Measurements from ENCODE around the gene EIF2AK3. TPM values are rescaled to one million over a fixed set of nuclear protein-coding genes. Genes with fewer than 3 reads are reported as not detected.

EIF2AK3 gene
- total and polyA plus RNA-seq, 2 of the 8 experiments (the other 6 are each of a cell fraction or from before 2014, with no cell fraction given) = 5.8 to 22.8 TPM

DNA sequence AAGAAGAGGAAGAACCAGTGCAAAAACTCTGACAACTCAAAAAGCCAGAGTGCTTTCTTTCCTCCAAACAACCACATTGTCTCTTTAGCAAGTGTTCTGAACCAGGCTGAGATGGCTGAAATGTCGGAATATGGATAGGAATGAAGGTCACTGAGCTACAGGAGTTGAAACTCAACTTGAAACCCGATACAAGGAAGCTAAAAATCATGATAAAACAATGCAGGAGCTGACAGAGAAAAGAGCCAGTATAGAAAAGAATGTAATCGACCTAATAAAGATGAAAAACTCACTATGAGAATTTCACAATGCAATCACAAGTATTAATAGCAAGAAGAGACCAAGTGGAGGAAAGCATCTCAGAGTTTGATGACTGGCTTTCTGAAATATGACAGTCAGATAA lies 15.0 kb upstream of the EIF2AK3 start:
- H3K79me1 ChIP-seq (ENCODE audit: low read depth, low read length) = no peaks in the 10 kb centered on the region
- no peak overlapping the region for H2BK12ac ChIP-seq (ENCODE audit: low read depth, low read length)
- no peaks in the 10 kb centered on the region for H4K20me1 ChIP-seq (replicated peaks in 1 of 2; ENCODE audit: control insufficient read depth in 1 of 2, insufficient read depth in 2 of 2, low read length in 2 of 2)
- H2BK5ac ChIP-seq (ENCODE audit: low read depth, low read length) = no peak overlapping the region
- CTCF ChIA-PET (ENCODE audit: partially characterized antibody) = interaction anchor here (1.3 kb wide), 1 partner anchor 28 kb away, joined by 3 read pairs; no protein-coding TSS in a partner anchor
- H3K4me1 ChIP-seq (replicated peaks in 1 of 4; ENCODE audit: control insufficient read depth in 3 of 4, insufficient read depth in 4 of 4, low read length in 3 of 4) = peaks cover 2 to 4% (median 3%) of the 10 kb centered on the region in 4 experiments; a peak in 4 of 7 replicates
- no peak overlapping the region for H3K14ac ChIP-seq (ENCODE audit: insufficient read length)
- no peak overlapping the region for H3K56ac ChIP-seq (replicated peaks; ENCODE audit: insufficient read length, low read depth, low read length)
- H3K27ac ChIP-seq (ENCODE audit: low read depth, low read length) = no peak overlapping the region
- H3K9ac ChIP-seq (replicated peaks in 1 of 4; ENCODE audit: extremely low read depth in 1 of 4, low read depth in 3 of 4, low read length in 3 of 4) = no peak overlapping the region
- POLR2A ChIA-PET (ENCODE audit: partially characterized antibody) = no interaction called here
- no peak overlapping the region for H2BK20ac ChIP-seq (ENCODE audit: low read length)
- H3K36me3 ChIP-seq (ENCODE audit: control insufficient read depth in 2 of 4, insufficient read depth in 4 of 4, low read length in 3 of 4) = no peaks in the 10 kb centered on the region; a peak in 1 of 8 replicates
- no peak overlapping the region for H3K4me3 ChIP-seq (ENCODE audit: extremely low read depth in 1 of 4, insufficient read depth in 2 of 4, low read depth in 3 of 4, low read length in 4 of 4)
- H3K27me3 ChIP-seq (replicated peaks in 1 of 4; ENCODE audit: control insufficient read depth in 3 of 4, extremely low read depth in 1 of 4, insufficient read depth in 3 of 4, low read length in 3 of 4) = no peaks in the 10 kb centered on the region
- DNase-seq (ENCODE audit: low read depth in 1 of 2, low spot score in 2 of 2) (no peak), FAIRE-seq (no peak)
- no peak overlapping the region for H3K4ac ChIP-seq (replicated peaks; ENCODE audit: insufficient read length, low read depth, low read length)
- no peak overlapping the region for H3K4me2 ChIP-seq (ENCODE audit: insufficient read depth in 1 of 2, low read depth in 2 of 2, low read length in 2 of 2)
- H2AK5ac ChIP-seq (ENCODE audit: low read depth, low read length) = no peak overlapping the region
- H3K9me3 ChIP-seq (ENCODE audit: insufficient read depth in 2 of 2, low read depth in 1 of 2, low read length in 1 of 2) = no peaks in the 10 kb centered on the region
- no peak overlapping the region for H4K5ac ChIP-seq (ENCODE audit: insufficient read length, low read depth, low read length)
- no peak overlapping the region for H3K23ac ChIP-seq (ENCODE audit: insufficient read length)
- H4K91ac ChIP-seq (replicated peaks; ENCODE audit: insufficient read length, low read length) = no peak overlapping the region
- no peak overlapping the region for H2BK120ac ChIP-seq (replicated peaks; ENCODE audit: low read depth, low read length)
- no peaks in the 10 kb centered on the region for H3K23me2 ChIP-seq (ENCODE audit: low read depth, low read length)
- 86% methylated on average over 3 of the region's 3 CpGs; no CpG with 5 or more reads in 1 of the 2 experiments for WGBS, 2 experiments (ENCODE audit: extremely low coverage in 1 of 2, insufficient coverage in 1 of 2, insufficient read length in 1 of 2, insufficient replicate concordance in 2 of 2, low coverage in 1 of 2, low lambda C conversion rate in 2 of 2, missing lambda C conversion rate in 1 of 2)
- no peak overlapping the region for H3K18ac ChIP-seq (ENCODE audit: extremely low read depth, low read length)
- H4K8ac ChIP-seq (ENCODE audit: extremely low read depth, insufficient read depth, low read length) = no peak overlapping the region
- no peak overlapping the region for H2BK15ac ChIP-seq (ENCODE audit: low read length)
- H3K79me2 ChIP-seq (ENCODE audit: control insufficient read depth in 1 of 2, insufficient read depth in 2 of 2, low read length in 2 of 2) = no peaks in the 10 kb centered on the region
- H2AFZ ChIP-seq (ENCODE audit: low read length) = no peak overlapping the region
- TF ChIP-seq HDAC2 (IDR thresholded peaks at IDR 0.05; ENCODE audit: borderline replicate concordance in 1 of 2, low read depth in 2 of 2, low read length in 2 of 2) (no peak), TBP (IDR thresholded peaks at IDR 0.05; ENCODE audit: low read depth, low read length) (no peak), TEAD4 (IDR thresholded peaks at IDR 0.05; ENCODE audit: low read depth, low read length) (no peak), GTF2F1 (IDR thresholded peaks at IDR 0.05; ENCODE audit: borderline replicate concordance, low read depth, low read length) (no peak), SUZ12 (IDR thresholded peaks at IDR 0.05; ENCODE audit: low read length) (no peak), E2F6 (IDR thresholded peaks at IDR 0.05) (no peak), SAP30 (IDR thresholded peaks at IDR 0.05; ENCODE audit: insufficient read depth, insufficient replicate concordance, low read length) (no peak), CEBPB (IDR thresholded peaks at IDR 0.05; ENCODE audit: low read depth, low read length) (no peak), CBX5 (IDR thresholded peaks at IDR 0.05; ENCODE audit: low read depth, low read length) (no peak), CTBP2 (IDR thresholded peaks at IDR 0.05; ENCODE audit: borderline replicate concordance, insufficient read depth, insufficient read length, low read length) (no peak), BACH1 (IDR thresholded peaks at IDR 0.05; ENCODE audit: low read length) (no peak), RFX5 (IDR thresholded peaks at IDR 0.05; ENCODE audit: borderline replicate concordance, low read depth, low read length) (no peak), TCF12 (IDR thresholded peaks at IDR 0.05; ENCODE audit: low read depth, low read length) (no peak), GABPA (IDR thresholded peaks at IDR 0.05; ENCODE audit: borderline replicate concordance, insufficient read depth, low read length) (no peak)

Data from H1 (cell line).